LNCAP (cell line): ENCODE data around the gene EPS8.

ENCODE experiments used
- CTCF ChIP-seq: fragments of 450-650 bp; IDR thresholded peaks from 2 replicates; pipeline ENCODE4 v1.5.1; 2017; ENCODE audit warnings: mild to moderate bottlenecking

Gene EPS8

GRCh38 chr12:15638231-15638630, 151.0 kb downstream of the EPS8 start:
- TF ChIP-seq CTCF = no peak

- TF ChIP-seq CTCF = no peak
Observed at GRCh38 chr12:15636060-15636890, 152.9 kb downstream of the EPS8 start.

GRCh38 chr12:15634010-15634683, 155.0 kb downstream of the EPS8 start:
- no peak for TF ChIP-seq CTCF

GRCh38 chr12:15633201-15633600, 156.0 kb downstream of the EPS8 start:
- no peak for TF ChIP-seq CTCF

GRCh38 chr12:15632708-15633107, 156.5 kb downstream of the EPS8 start:
- TF ChIP-seq CTCF = no peak

- TF ChIP-seq CTCF = no peak
Observed at GRCh38 chr12:15631007-15631715, 158.0 kb downstream of the EPS8 start.

- no peak for TF ChIP-seq CTCF
Observed at GRCh38 chr12:15629761-15630160, 159.4 kb downstream of the EPS8 start.
